ENCODE measurements around the gene PSG2.
"Not testable (repeated sequence)": the region's sequence is repeated elsewhere in the genome, so short reads cannot be mapped to it uniquely, and the experiment has no call there.

PSG2 gene

DNA sequence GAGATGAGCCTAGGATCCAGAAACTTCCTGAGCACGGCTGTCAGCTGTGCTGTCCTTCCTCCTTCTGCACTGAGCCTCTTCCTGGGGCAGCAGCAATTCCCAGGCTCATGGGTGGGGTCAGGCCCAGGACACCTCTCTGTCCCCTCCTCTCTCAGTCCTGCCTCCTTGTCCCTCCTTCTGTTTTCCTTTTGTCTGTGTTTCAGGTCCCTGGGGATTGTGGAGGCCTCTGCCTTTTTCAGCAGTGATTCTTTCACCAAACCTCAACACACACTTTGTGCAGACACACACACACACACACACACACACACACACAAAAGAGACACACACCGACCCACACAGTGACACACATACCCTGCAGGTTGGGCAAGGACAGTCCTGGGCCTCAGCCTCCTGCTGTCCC is at the start of gene PSG2:
TSS of gene PSG2 (minus strand) at position 101 of the 400 bp plus-strand sequence. CDS start 132 bp downstream, outside the sequence.
- not testable (repeated sequence) for DNase-seq (ENCODE audit: low read depth)

- DNase-seq (ENCODE audit: low read depth): not testable (repeated sequence)
Observed at GRCh38 chr19:43131281-43131842, 48.9 kb upstream of the PSG2 start.

GRCh38 chr19:43129197-43129596 is 46.7 kb upstream of the PSG2 start:
- DNase-seq (ENCODE audit: low read depth): not testable (repeated sequence)

GRCh38 chr19:43127336-43127735 is 44.8 kb upstream of the PSG2 start:
- not testable (repeated sequence) for DNase-seq (ENCODE audit: low read depth)

GRCh38 chr19:43126720-43127119 is 44.2 kb upstream of the PSG2 start:
- no peak for DNase-seq (ENCODE audit: low read depth)

DNA sequence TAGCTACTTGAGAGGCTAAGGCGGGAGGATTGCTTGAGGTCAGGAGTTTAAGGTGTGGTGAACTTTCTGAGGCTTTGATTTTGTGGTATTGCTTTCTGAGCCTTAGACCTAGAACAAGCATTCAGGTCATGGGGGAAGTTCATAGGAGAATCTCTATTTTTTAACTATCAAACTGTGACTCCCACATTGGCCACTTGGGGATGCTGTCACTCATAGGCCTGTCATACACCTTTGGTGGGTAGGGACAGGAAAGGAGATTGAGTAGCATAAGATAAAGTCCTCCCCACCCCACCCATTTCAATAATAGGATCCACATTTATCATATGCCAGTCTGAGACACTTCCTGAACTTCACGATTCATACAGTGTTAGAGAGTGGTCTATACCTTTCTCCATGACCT is 41.9 kb upstream of the PSG2 start:
- DNase-seq (ENCODE audit: low read depth): no peak

DNA sequence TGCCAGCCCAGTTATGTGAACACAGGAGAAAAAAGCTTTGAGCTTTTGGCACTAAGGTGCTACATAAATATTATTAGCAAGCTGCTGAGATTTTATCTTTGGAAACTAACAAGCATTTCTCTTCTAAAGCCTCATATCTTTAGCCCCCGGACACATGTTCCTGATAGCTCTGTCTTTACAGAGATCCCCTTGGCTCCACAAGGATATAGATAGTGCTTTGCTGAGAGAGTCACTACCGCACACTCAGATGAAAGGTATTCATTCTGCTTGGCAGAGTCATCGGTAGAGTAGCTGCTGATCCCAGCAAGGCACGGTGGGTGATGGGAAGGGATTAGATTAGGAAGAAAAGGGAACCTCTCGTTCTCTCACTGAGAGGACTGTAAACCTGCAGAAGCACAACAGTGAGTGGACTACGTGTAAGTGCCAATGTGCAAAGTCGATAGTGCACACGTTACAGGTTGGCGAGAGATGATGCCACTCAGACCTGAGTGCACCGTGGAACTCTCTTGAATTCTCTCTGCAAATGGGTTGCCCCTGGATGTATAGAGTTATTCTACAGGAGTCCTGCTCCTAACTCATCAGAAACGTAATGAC is 38.0 kb upstream of the PSG2 start:
- DNase-seq (ENCODE audit: low read depth): not testable (repeated sequence)

- not testable (repeated sequence) for DNase-seq (ENCODE audit: low read depth)
Observed at GRCh38 chr19:43119526-43119925, 37.0 kb upstream of the PSG2 start.

DNA sequence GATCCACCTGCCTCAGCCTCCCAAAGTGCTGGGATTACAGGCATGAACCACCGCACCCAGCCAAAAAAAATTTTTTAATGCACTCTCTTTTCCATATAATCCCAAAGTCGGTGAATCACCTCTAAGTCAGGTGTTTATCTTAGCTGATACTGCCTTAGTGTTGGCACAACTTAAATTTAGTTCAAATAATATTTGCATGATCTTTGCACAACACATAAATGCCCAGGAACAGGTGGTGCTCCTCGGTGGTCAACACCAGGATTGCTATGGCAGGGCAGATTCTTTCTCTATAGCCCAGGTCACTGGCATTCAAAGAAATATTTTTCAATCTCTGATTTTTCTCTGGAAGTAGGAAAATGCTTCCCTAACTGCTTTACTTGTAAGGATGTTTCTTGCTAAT is 33.9 kb upstream of the PSG2 start:
- not testable (repeated sequence) for DNase-seq (ENCODE audit: low read depth)

- DNase-seq (ENCODE audit: low read depth): not testable (repeated sequence)
Observed at GRCh38 chr19:43115548-43115947, 33.0 kb upstream of the PSG2 start.

GRCh38 chr19:43115064-43115463 is 32.6 kb upstream of the PSG2 start:
- not testable (repeated sequence) for DNase-seq (ENCODE audit: low read depth)

DNA sequence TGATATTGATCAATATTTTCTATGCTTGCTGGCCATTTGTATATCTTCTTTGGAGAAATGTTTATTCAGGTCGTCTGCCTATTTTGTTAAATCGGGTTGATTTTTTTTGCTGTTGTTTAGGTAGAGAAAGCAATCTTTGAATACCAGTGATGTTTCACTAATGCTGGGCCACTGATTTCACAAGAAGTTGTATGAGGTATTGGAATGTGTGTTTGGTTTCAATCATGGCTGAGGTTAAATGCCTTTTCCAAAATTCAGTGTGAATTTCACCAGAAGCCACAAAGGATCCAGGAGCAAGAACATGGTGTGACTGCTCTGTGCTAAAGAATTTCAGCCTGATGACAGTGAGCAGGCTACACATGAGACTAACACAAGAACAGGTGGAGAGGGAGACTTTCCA is 32.1 kb upstream of the PSG2 start:
- DNase-seq (ENCODE audit: low read depth): not testable (repeated sequence)

DNA sequence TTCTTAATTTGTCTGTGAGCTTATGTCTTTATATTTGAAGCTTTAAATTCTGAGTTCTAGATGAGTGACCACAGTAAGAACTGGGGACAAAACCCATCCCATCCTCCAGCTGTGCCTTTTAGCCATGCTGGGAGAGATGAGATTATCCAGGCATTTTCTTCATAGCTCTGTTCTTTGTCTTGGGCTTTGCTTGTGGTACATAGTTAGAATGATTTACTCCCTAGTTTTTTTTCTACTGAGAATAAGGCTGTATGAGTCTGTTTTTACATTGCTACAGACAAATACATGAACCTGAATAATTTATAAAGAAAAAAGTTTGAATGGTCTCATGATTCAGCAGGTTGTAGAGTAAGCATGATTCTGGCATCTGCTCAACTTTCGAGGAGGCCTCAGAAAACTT is 24.9 kb upstream of the PSG2 start:
- DNase-seq (ENCODE audit: low read depth): not testable (repeated sequence)

DNA sequence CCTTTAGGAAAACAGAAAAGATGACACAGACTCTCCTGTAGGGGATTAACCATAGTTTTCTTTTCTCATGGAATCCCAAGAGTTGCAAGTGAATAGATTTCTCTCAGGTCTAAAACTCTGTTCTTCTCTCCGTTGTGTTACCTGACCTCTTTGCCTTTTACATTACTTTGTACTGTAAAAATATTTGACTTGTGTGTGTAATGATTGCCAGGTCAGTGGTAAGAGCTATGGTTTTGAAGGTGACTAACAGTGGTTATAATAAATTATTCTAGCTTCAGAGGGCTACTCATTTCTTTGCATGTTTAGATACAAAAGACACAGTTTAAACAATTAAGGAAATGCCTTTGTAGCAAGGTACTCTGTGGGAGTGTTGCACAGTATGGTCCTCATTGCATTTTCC is 23.0 kb upstream of the PSG2 start:
- DNase-seq (ENCODE audit: low read depth): no peak

DNA sequence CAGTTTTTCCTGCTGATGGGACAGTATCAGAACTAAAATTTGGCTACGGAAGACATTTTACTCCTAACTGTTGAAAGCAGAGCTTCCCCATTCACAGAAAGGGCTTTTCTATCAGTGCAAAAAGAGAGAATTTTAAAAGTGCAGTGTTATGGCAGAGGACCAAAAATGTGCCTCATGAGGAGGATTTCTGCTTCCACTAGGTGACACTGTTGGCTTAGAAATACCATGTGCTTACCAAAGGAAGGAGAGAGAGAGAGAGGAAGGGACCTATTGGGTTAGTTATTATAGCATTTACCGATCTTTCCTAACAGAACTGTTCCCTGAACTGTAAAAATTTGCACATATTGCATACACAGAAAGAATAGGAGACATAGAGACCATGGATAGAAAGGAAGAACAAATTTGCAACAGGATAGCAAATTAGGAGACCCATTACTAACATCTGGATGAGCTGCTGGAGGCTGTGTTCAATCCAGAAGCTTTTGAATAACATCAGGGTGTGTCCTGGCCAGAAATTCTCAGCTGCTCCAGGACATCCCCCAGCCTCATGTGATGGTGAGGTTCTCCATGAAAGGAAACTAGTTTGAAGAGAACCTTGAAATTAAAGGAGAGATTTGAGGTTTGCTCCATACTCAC is 21.8 kb upstream of the PSG2 start:
- DNase-seq (ENCODE audit: low read depth): not testable (repeated sequence)

DNA sequence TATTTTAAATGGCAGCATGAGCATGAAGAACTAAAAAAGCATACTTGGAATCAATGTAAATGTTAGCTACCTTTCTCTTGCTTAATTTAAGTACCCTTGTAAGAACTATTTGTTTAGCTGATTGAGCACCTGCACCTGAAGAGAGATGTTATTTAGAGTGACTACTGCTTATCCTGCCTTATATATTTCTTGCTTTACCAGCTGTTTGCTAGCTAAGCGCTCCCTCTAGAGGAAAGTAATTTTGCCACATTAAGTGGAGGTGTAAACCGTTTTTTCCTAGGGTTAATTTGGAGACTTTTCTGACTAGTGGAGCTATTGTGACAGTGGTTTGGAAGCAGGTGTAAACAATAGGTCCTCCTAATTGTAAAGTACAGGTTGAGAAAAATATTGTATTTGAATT is 19.4 kb upstream of the PSG2 start:
- no peak for DNase-seq (ENCODE audit: low read depth)

DNA sequence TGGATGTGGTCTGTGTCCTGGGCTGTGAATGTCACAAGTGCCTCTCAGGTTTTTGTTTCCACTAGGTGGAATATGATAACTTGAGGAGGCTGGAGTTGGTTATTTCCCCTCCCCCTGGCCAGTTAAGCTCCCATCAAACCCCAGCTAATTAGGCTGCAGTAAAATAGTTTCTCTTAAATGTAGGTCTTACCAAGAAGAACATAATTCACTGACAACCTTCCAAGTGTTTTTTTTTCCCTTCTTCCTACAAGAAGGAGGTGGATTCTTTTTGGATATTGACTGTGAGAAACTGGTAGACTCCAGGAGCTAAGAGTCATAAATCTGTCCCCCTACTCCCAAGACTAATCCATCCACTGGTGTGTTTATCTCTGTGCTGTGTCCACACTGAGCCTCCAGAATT is 15.9 kb upstream of the PSG2 start:
- not testable (repeated sequence) for DNase-seq (ENCODE audit: low read depth)

GRCh38 chr19:43087702-43088340 is 5.3 kb upstream of the PSG2 start:
- not testable (repeated sequence) for DNase-seq (ENCODE audit: low read depth)

DNA sequence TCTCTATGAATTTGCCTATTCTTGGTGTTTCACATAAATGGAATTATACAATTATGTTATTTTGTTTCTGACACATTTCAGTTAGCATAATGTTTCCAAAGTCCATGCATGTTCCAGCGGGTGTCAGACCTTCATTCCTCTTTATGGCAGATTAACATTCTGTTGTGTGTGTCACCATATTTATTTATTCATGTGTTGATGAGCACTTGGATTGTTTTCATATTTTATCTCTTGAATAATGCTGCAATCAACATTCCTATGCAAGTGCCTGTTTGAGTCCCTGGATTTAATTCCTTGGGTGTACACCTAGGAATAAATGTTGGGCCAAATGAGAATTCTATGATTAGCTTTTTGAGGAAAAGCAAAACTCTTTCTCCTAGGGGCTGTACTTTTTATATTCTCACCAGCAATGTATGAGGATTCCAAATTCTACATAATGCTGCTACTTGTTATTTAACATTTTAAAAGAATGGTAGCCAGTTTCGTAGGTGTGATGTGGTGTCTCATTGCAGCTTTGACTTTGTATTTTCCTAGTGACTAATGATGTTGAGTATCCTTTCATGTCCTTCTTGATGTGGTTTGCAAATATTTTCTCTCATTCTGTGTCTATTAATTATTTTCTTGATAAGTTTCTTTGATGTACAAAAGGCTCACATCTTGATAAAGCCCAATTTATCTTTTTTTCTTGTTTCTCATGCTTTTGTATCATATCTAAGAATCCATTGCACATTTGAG is 3.5 kb upstream of the PSG2 start:
- DNase-seq (ENCODE audit: low read depth): not testable (repeated sequence)

DNA sequence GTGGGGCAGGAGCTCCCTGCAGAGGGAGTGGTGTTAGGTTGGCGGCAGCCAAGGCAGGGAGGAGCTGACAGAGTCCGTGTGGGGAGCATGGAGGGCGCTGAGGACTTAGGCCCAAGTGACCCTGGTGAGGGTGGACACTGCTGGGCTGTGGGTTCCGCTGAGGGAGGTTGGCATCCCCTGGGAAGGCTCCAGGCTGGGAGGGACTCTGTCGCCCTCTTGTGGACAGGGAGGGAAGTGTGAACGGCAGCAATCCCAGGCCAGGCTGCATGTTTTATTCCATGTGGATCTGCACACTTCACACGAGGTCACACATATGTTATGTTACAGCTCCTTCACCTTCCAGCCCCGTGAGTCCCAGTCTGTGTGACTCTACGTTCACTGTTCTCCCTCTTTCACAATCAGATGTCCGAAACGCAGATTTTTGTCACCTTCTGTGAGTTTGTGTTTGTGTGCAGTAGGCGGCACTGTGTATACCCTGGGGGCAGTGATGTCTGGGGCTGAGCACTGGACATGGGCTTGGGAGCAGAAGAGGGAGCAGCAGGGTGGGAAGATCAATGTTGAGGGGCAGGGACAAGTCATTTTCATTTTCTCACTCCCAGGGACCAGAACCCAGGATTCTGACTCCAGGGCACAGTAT is 1.8 kb upstream of the PSG2 start:
- not testable (repeated sequence) for DNase-seq (ENCODE audit: low read depth)

- DNase-seq (ENCODE audit: low read depth): not testable (repeated sequence)
Observed at GRCh38 chr19:43083721-43084120, 1.2 kb upstream of the PSG2 start.

DNA sequence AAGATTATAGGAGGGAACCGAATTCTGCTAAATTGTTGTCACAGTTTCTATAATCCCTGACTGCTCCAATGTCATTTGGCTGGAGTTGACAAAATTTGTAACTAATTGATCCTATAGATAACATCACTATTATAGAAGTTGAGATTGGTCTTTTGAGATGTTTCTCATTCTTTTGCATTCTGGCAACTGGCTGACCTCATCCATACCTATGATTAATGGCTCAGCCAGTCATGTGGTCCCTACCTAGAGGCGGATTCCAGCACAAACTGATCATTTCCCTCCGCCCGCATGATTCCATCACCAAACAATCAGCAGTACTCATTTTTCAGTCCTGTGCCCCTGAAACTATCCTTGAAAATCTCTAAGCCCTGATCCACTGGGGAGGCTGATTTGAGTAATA is 4.2 kb downstream of the PSG2 start:
- no peak for DNase-seq (ENCODE audit: low read depth)

All from activated gamma-delta T cell treated with anti-CD3 and anti-CD28 coated beads, Interleukin-2, amount 50 U/mL, for 16 hours (primary cell).